Activated CD8-positive, alpha-beta memory T cell treated with anti-CD3 and anti-CD28 coated beads for 36 hours (primary cell): ENCODE results near the gene C1GALT1. TPM values are rescaled to one million over a fixed set of nuclear protein-coding genes. Genes with fewer than 3 reads are reported as not detected.
"Not testable (repeated sequence)": the region's sequence is repeated elsewhere in the genome, so short reads cannot be mapped to it uniquely, and the experiment has no call there.

Experiments
- CTCF ChIA-PET: fragments of 350-600 bp; sonication (Branson Sonifier 250); formaldehyde crosslinking; loops from one replicate; lab custom pipeline; 2021; ENCODE audit warnings: antibody characterized with exemption; lab: Charles Lee
- POLR2A ChIA-PET: fragments of 350-600 bp; sonication (Branson Sonifier 250); formaldehyde crosslinking; loops from one replicate; lab custom pipeline; 2021; ENCODE audit warnings: antibody characterized with exemption; lab: Charles Lee
- total RNA-seq, 2 experiments: library from RNA; stranded (reverse); gene quantifications; one replicate each; pipeline ENCODE4 v1.2.3, GENCODE V29; 2021

C1GALT1 gene
- total RNA-seq, 2 experiments from 2014 or later, result 43.4 to 44.9 TPM

GRCh38 chr7:7190142-7190541, 7.8 kb downstream of the C1GALT1 start:
- POLR2A ChIA-PET, result no interaction called here
- CTCF ChIA-PET, result no interaction called here

GRCh38 chr7:7191137-7191536, 8.8 kb downstream of the C1GALT1 start:
- ChIA-PET CTCF (no interaction called here), POLR2A (interaction anchor here (1.0 kb wide), 1 partner anchor 9 kb away, joined by 3 read pairs; the partner anchor contains the start of gene C1GALT1)

GRCh38 chr7:7192798-7193788, 10.7 kb downstream of the C1GALT1 start:
- POLR2A ChIA-PET, CTCF ChIA-PET: not testable (repeated sequence)

GRCh38 chr7:7199592-7199991, 17.2 kb downstream of the C1GALT1 start:
- POLR2A ChIA-PET, CTCF ChIA-PET: not testable (repeated sequence)

- POLR2A ChIA-PET, CTCF ChIA-PET: not testable (repeated sequence)
Measured at GRCh38 chr7:7200255-7200654, 17.9 kb downstream of the C1GALT1 start.

GRCh38 chr7:7201578-7202374, 19.4 kb downstream of the C1GALT1 start:
- ChIA-PET POLR2A (interaction anchor here (1.1 kb wide), 1 partner anchor 18 kb away, joined by 3 read pairs; no protein-coding TSS in a partner anchor), CTCF (interaction anchor here (1.3 kb wide), 1 partner anchor 19 kb away, joined by 3 read pairs; the partner anchor contains the start of gene C1GALT1)

GRCh38 chr7:7202375-7202720, 20.0 kb downstream of the C1GALT1 start:
- CTCF ChIA-PET, result no interaction called here
- POLR2A ChIA-PET, result no interaction called here

GRCh38 chr7:7203813-7204575, 21.6 kb downstream of the C1GALT1 start:
- POLR2A ChIA-PET, result interaction anchor here (0.6 kb wide), 1 partner anchor 267 kb away, joined by 11 read pairs; no protein-coding TSS in a partner anchor
- CTCF ChIA-PET, result no interaction called here

GRCh38 chr7:7207876-7208275, 25.5 kb downstream of the C1GALT1 start:
- CTCF ChIA-PET, result no interaction called here
- POLR2A ChIA-PET, result no interaction called here

GRCh38 chr7:7208520-7208919, 26.2 kb downstream of the C1GALT1 start:
- POLR2A ChIA-PET, result no interaction called here
- CTCF ChIA-PET, result no interaction called here

GRCh38 chr7:7209412-7210050, 27.2 kb downstream of the C1GALT1 start:
- ChIA-PET CTCF (interaction anchor here (0.6 kb wide), 1 partner anchor 363 kb away, joined by 3 read pairs; no protein-coding TSS in a partner anchor), POLR2A (no interaction called here)

- CTCF ChIA-PET, result interaction anchor here (0.6 kb wide), 1 partner anchor 362 kb away, joined by 3 read pairs; no protein-coding TSS in a partner anchor
- POLR2A ChIA-PET, result no interaction called here
Measured at GRCh38 chr7:7210475-7211237, 28.3 kb downstream of the C1GALT1 start.

GRCh38 chr7:7212612-7213011, 30.3 kb downstream of the C1GALT1 start:
- ChIA-PET POLR2A (no interaction called here), CTCF (no interaction called here)

GRCh38 chr7:7214398-7215347, 32.3 kb downstream of the C1GALT1 start:
- ChIA-PET CTCF (no interaction called here), POLR2A (no interaction called here)

- POLR2A ChIA-PET, result no interaction called here
Measured at GRCh38 chr7:7216279-7216678, 33.9 kb downstream of the C1GALT1 start.

GRCh38 chr7:7219216-7219615, 36.9 kb downstream of the C1GALT1 start:
- POLR2A ChIA-PET, result no interaction called here
- CTCF ChIA-PET, result no interaction called here

More at GRCh38 chr7:7216279-7216678, 33.9 kb downstream of the C1GALT1 start:
- CTCF ChIA-PET, result no interaction called here

GRCh38 chr7:7220821-7221220, 38.5 kb downstream of the C1GALT1 start:
- ChIA-PET POLR2A (no interaction called here), CTCF (interaction anchor here (1.2 kb wide), 1 partner anchor 13 kb away, joined by 4 read pairs; no protein-coding TSS in a partner anchor)
